Stimulated activated CD4-positive, alpha-beta T cell treated with anti-CD3 and anti-CD28 coated beads, TNF-alpha, amount 100 ng/mL, for 48 hours (primary cell): Measurements from ENCODE around the gene TEX47.

Experiments
- DNase-seq, 3 donors: peaks; one replicate each; pipeline ENCODE4 v3.0.0-alpha.2; 2020; ENCODE audit warnings: low read depth in 3 of 3

TEX47 gene

DNA sequence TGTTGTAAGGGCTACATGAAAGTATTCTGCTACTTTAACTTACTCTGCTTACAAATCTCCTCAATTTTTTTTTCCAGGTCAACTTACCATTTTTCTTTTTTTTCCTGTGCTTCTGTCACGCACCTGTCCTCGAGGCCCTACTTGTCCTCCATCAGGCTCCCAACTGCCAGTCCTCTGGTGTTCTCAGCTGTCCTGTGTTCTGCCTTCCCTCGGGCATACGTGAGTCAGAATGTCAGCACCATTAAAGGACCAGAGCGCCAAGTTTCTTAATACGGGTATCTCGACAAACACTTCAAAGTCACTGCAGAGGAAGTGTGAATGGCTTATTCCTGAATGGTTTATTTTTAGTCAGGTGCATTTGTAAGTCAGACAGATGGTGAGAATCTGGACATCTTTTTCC is at the start of gene TEX47:
Gene TEX47, minus strand, starts transcription at position 185 of the 400 bp plus-strand sequence. CDS start 795 bp downstream, outside the sequence.
- DNase-seq = no peak

DNA sequence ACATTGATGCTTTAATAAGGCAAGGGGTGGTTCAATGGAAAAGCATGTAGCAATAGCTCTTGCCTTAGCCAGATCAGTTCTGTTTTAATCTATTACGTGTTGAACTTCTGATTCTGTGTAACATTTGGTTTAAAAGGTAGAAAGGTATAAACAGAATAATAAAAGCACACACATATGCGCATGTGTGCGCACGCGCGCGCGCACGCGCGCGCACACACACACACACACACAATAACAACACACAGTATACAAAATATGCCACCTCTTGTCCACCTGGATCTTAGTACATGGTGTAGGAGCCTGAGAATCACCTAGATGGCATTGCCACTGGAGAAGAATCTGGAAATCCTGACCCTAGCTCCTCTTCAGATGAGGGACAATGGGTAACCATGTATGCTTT is 49.6 kb upstream of the TEX47 start:
- DNase-seq = no peak

DNA sequence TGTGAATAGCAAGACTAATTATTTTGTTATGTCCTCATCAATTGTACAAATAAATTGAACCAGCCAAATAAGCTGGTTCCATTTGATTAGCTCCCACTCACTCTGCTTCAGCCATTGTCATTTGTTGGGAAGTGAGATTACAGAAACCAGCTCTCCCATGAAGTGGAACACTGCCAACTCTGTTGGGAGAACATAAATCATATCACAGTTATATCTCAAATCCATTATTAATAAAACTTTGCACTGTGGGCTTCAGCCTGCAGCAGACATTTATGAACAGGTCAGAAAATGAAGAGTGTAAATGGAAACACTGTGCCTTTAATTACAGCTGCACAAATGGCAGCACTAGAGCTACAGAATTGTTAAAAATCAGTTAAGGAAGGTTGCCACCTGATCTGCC is 46.7 kb upstream of the TEX47 start:
- no peak for DNase-seq

DNA sequence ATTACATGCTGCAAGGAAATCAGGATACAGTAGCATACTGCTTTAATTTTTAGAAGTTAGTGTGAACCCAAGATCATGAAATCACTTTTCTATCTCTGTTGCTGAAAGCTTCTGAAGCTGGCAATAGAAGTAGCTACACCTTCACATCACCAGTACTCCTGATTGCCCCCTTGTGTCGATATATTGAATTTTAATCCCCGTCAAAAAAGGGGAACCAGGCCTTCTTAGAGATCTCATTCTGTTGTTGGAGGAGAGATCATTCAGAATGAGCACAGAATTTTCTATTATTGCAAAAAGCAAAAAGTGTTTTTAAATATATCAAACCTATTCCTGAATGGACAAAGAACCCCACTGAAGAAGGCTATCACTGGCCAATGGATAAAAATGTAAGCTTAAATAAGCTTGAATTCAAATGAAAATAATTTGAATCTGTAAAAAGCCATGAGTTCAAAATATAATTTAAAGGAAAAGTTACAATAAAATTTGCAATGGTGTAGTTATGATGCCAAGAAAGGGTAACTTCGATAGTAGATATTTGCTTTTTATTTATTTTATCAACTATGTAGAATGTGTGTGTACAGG is 39.7 kb upstream of the TEX47 start:
- no peak for DNase-seq

DNA sequence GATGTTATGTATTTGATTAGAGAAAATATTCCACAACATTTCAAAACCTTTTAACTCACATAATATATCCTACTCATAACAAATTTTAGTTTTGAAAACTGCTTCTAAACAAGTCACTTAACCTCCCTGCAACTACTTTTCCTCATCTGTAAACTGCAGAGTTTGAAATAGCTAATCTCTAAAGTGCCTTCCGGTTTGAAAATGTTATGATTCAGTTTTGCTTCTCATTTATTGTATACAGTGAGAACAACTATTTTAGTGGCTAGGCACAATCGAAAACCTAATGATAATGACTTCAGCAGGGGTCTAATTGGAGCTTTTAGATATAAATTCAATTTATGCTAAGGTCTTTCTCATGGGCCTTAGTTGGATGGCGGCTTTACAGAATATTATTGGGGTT is 30.7 kb upstream of the TEX47 start:
- no peak for DNase-seq

DNA sequence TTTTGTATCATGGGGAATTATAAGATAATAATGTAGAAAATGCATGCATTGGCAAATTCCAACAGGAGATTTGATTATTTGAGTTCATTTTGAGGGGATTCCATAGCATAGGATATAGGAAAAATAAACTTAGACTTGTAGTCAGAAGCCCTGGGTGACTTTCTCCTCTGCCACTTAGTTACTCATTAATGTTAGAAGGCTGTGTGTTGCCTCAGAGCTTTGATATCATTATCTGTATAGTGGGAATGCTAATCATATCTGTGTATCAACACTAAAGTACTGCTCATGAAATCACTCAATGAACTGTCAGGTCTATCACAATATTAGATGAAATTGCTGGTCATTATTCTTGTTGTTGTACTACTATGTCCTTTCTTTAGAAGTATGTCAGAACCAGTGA is 23.0 kb upstream of the TEX47 start:
- DNase-seq = no peak

DNA sequence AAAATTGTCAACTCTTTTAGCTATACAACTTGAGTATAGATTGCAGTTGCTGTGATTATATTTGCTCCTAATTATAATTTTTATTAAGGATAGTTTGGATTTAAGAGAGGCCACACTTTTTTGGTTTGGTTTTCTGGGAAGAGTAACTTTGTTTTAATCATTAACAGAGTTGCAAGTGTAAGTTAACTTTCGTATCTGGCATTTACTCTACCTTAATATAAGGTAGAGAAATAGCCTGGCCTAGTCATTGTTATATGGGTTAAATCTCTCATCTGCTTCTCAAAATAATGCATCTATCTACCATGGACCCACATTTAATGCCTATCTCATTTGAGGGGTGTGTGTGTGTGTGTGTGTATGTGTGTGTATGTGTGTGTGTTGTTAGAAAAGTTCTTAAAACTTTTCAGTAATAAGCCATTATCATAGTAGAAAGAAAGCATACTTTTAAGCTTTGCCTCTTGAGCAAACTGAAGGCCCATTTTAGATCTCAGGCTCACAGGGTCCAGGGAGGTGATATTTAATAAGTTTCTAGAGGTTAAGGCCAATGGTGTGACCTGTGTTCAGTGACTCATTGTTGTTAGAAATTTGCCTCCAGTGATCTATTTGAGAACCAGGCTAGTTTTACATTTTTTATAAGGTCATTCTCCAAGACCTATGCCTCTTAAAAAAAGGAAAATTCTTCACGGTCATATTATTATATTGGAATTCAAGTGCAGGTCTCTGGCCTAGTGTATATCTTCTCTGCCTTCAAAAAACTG is 10.9 kb upstream of the TEX47 start:
- no peak for DNase-seq

DNA sequence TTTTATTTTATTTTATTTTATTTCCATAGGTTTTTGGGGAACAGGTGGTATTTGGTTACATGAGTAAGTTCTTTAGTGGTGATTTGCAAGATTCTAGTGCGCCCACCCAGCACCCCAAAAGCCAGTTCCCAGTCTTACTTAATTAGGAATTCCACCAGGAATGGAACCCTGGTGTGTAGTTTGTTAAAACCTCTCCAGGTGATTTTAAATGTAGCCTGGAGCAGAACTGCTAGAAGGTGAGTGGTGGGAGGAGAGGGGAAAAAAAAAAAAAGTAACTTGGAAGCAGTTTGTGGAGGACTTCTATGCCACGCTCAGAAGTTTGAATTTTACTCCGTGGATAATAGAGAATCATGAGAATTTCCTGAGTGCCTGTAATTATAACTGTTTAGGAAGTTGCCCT is 5.5 kb upstream of the TEX47 start:
- no peak for DNase-seq

DNA sequence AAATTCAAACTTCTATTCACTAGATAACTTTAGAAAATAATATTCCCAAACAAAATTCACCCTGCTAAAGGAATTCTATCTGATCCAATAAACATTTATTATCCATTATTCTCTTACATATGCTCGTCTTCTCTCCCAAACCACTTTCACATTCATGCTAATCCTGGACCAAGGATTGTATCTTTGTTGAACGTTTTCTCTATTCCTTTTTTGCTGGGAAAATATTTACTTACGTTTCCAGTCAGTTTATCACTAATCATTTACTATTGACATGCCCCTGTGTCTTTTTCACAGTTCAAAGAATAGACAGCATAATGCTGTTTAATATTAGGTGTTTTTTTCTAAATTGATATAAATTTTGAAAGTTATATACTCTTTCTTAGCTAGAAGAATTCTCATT is 3.2 kb downstream of the TEX47 start:
- no peak for DNase-seq

DNA sequence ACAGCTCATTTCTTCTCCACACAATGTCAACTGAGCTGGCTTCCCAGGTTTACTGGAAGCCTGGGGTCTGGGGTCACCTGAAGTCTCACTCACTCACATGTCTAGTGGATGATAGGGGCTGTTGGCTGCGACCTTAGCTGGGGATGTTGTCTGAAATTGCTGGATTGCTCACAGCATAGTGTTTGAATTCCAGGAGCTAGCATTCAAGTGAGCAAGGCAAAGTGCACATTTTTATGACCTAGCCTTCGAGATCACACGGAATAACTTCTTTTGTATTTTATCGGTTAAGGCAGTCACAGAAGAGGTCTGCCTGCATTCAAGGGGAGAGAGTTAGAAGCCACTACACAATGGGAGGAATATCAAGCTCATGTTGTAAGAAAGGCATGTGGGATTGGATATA is 3.6 kb downstream of the TEX47 start:
- DNase-seq = no peak

DNA sequence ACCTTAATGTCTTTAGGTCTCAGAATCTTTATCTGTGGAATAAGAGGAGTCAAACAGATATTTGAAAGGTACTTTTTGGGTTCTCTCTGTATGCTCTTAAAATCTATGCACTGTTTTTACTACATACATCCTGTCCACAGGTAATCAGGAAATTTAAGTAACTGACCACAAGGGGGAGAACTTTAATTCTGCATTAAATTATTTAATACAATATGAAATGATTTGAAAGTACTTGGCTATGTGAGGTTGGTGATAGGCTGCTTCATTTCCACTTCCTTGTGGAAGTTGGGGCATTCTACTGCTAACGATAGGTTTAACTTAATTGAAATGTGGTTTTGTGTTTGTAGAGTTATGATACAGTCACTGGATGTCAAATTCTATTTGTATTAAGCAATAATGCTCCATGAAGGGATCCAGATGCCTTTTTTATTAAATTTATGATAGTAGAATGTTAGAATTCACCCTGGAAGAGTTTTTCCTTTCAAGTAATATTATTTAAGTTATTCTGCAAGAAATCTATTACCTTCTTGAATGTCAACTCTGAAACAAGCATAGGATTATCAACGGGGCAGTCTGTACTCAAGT is 6.0 kb downstream of the TEX47 start:
- DNase-seq = no peak

DNA sequence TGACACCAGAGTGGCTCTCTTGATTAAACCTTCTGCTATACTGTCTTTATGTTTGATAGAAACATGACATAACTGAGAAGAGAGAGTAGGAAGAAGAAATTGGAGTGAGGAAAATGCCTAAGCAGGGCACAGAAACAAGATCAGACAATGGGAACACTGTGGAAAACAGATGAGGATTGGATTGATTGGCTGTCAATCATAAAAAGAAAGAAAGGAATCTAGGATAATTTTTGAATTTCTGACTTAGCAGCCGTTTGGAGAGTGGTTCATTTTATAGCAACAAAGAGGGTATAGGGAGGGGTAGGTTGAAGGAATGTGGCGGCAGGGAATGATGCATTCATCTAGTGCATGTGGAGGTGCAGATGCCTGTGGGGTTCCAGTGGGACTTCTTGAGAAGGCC is 7.8 kb downstream of the TEX47 start:
- no peak for DNase-seq

DNA sequence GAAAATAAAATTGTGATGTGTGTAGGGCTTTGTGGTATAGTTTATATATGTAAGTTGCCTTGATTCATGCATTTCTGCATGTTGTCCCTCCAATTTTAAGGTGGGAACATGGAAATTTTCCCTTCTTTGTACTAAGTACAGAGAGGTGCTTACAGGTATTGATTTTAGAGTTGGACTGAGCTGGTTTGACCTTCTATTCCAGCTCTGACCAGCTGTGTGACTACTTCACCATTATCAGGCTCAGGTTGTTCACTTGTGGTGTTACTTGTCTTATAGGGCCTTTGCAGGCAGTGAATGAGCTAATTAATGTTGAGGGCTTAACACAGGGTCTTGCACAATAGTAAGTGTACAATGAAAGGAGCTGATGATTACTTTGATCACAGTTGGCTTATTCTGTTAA is 19.7 kb downstream of the TEX47 start:
- DNase-seq = no peak

DNA sequence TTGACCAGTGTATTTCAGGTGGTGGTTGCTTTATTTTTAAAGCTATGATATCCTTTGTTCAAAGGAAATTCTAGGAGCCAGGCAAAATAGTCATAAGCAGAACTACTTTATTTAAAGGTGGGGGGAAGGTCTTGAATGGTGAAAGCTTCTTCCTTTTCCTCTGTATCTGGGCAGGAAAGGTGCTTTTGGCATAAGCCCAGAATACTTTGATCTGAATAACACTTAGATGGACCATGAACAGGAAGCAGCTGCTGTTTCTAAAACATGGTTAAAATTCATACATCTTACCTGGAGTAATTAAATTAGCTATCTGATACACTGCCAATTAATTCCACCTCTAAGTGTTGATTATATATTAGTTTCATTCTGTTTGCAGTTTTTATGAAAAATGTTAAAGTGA is 22.8 kb downstream of the TEX47 start:
- no peak for DNase-seq

DNA sequence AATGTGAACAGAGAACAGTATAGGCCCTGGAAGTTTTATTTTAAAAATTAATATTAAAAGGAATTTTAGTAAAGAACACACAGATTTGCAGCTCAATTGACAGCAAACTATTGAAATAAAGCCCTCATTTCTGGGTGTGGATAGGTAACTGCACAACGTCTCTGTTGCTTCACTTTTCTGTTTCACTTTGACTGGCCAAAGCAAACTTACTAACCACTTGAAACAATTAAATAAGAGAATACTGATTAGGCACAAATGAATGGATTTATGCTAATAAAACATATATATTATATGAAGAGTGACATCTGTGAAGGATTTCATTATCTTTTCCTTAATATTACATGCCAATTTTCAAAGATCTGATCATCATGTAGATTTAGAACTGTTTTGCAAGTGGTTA is 24.1 kb downstream of the TEX47 start:
- no peak for DNase-seq

DNA sequence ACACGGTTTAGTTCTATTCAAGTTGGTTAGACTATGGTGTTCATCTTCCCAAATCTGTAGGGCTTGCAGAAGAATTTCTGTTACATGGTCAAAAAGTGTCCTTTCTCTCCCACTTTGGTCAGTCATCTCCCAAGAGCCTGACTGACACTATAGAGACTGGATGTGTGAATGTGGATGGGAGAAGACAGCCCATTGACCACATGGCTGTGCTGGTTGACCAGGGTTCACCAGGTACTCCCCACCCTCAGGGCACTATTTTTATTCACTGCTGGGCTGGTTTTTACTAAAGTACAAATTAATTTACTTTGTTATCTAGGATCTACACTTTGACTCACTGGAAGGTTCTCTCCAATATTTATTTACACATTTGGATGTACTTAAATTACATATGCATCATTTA is 33.8 kb downstream of the TEX47 start:
- no peak for DNase-seq

DNA sequence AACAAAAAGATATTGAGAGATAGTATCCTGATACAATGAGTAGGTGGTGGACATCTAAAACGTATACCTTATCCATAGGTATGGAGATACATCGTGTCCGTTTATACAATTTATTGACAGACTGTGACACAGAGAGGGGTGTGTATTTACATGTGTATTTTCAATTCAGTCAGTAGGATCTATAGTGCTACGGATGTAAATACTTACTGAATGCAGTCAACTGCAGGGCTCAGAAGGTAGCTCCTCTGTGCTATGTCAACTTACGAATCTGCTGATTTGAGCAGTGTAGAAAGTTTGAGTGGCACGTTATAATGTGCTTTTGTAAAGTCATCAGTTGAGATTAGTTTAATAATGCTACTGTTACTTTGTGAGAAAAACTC is 35.4 kb downstream of the TEX47 start:
- DNase-seq = no peak

DNA sequence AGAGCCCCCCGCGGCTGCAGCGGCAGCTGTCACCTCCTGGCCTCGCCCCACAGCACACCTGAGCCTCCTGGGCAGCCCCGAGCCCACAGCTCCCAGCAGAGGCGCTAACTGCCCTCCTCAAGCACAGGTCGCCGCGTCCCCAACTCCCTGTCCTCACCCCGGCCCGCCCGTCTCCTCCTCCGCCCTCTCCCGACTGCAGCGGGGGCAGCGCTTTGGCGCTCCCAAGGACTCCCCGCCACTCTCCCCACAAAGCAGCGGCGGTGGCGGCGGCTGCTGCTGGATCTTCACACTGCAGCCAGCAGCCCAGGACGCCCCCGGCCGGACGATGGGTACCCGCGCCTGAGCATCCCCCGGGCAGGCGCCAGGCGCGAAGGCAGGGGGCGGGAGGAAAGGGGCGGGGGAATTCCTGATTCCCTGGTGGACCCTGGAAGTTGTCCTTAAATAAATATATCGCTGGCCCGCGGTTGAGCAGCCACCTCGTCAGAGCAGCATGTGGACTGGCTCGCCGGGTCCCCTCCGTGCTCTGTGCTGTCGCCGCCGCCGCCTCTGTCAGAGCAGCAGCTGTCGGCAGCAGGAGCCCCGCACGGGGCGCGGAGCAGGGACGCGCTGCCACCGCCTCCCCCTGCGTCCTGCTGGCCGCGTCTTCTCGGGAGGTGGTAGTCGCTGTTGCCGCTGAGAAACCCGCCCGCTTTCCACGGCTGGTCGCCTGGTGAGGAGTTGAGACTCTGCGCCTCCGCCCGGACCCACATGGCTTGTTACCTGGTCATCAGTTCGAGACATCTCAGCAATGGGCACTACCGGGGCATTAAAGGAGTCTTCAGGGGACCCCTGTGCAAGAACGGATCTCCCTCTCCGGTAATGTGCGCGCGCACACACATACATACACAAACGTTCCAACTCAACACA is 36.1 kb downstream of the TEX47 start, which contains the start of gene ZNF804B:
Gene ZNF804B, plus strand, starts transcription at position 471 of the 906 bp plus-strand sequence. Its CDS starts 277 bp downstream, at position 748.
- no peak for DNase-seq

DNA sequence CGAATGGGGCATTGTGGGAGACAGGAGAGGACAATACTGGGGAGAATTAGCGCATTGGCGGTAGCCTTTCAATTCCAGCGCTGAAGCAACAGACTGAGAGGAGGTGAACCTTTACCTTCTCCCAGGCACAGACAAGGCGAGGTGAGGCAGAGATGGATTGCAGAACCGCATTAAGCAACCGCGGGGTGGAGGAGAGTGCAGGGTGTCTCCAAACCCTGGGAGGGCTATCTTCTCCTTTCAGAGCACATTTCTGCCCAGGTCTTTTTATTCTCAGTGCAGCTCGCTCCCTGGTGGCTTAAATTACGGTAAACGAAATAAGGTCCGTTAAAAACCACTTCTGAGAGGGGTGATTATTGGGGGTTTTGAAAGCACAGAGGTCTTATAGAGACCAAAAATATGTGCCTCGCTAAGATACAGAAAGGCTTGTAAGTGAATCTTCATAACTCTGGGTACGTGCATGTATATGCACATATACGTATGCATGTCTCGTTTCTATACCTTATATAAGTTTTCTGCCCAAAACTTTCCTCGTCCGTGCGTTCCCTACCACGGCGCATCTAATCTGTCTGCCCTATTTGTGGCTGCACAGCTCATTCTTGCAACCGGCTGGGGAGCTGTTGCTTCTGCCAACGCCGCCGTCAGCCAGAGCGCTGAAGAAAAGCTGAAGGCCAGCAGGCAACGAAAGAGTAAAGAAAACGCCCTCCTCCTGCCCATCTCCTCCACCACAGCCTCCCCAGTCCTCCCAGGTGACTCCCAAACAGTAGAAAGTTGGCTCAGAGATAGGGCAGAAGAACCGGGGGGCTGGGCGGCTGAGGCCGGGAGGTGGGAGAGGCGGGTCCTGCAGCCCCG is 36.9 kb downstream of the TEX47 start:
- no peak for DNase-seq

DNA sequence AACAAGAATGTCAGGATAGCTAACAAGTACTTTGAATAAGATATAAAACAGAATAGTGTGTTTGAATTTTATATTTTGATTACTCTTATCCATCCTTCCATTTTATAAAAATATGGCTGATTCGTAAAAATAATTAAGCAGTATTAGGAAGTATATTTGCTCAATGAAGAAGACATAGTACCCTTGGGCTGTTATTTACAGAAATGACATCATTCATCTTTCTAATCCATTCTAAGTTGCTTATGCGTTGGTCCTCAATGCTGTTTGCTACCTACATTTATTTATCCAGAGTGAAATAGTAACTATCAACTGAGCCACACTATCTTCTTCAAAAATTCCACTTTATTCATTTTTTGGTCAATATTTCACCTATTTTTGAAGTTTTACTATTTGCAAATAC is 38.2 kb downstream of the TEX47 start:
- DNase-seq = no peak

DNA sequence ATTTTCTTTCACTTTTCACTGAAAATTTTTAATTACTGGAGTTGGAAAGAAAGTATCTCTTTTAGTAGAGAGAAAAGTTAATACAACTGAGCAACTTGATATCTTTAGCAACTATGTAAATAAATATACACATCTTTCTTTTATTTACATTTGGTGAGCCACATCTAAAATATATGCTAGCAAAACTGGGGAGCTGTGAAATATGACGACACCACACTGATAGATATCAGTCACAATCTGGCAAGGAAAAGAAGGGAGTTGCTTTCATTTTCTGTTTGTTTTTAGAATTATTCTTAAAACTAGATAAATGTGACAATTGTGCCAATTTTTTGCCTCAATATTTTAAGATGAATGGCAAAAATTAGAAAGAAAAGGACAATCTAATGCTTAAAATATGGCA is 38.7 kb downstream of the TEX47 start:
- no peak for DNase-seq
